Loucy (cell line): ENCODE results near the gene ABCA3.

Source experiments
- H2AFZ ChIP-seq: fragments of 200-600 bp; sonication (generic); 2 replicates; pipeline ENCODE4 v1.6.0; 2016; ENCODE audit warnings: antibody characterized with exemption, mild to moderate bottlenecking, low read length, moderate library complexity
- H3F3A ChIP-seq: fragments of 200-600 bp; 2 replicates; pipeline ENCODE4 v1.6.0; 2016; ENCODE audit warnings: antibody characterized with exemption, low read depth, mild to moderate bottlenecking
- H3K27me3 ChIP-seq: fragments of 200-600 bp; sonication (generic); 2 replicates; pipeline ENCODE4 v1.6.1; 2014; ENCODE audit warnings: low read length, mild to moderate bottlenecking; ENCODE audit not compliant: insufficient read depth, poor library complexity, severe bottlenecking
- H3K36me3 ChIP-seq: fragments of 200-600 bp; sonication (generic); 2 replicates; pipeline ENCODE4 v1.6.1; 2016; ENCODE audit warnings: low read length; ENCODE audit not compliant: insufficient read depth
- H3K4me1 ChIP-seq: fragments of 200-600 bp; sonication (generic); 2 replicates; pipeline ENCODE4 v1.5.1; 2014; ENCODE audit warnings: low read length, mild to moderate bottlenecking; ENCODE audit not compliant: insufficient read depth, poor library complexity, severe bottlenecking
- H3K4me2 ChIP-seq: fragments of 200-600 bp; sonication (generic); 2 replicates; pipeline ENCODE4 v1.6.0; 2014; ENCODE audit warnings: antibody characterized with exemption, low read length, low read depth, mild to moderate bottlenecking; ENCODE audit not compliant: poor library complexity, severe bottlenecking
- H3K4me3 ChIP-seq: fragments of 200-600 bp; sonication (generic); 2 replicates; pipeline ENCODE4 v1.5.1; 2014; ENCODE audit warnings: low read length, mild to moderate bottlenecking, mixed read lengths; ENCODE audit not compliant: poor library complexity, severe bottlenecking
- H3K79me2 ChIP-seq: fragments of 200-600 bp; sonication (generic); 2 replicates; pipeline ENCODE4 v1.6.1; 2014; ENCODE audit warnings: low read length; ENCODE audit not compliant: insufficient read depth
- H3K9ac ChIP-seq: fragments of 200-600 bp; sonication (generic); 2 replicates; pipeline ENCODE4 v1.6.0; 2014; ENCODE audit warnings: mild to moderate bottlenecking, low read depth, low read length, moderate library complexity; ENCODE audit not compliant: poor library complexity, severe bottlenecking
- H3K9me2 ChIP-seq: fragments of 200-600 bp; sonication (generic); replicated peaks from 2 replicates; pipeline ENCODE4 v1.6.1; 2016; ENCODE audit warnings: low read depth, low read length, mixed read lengths
- H3K9me3 ChIP-seq: fragments of 200-600 bp; sonication (generic); 2 replicates; pipeline ENCODE4 v1.6.1; 2014; ENCODE audit warnings: mild to moderate bottlenecking, antibody characterized with exemption, low read length, low read depth; ENCODE audit not compliant: insufficient read depth
- H4K20me1 ChIP-seq: fragments of 200-600 bp; sonication (generic); 2 replicates; pipeline ENCODE4 v1.6.0; 2014; ENCODE audit warnings: antibody characterized with exemption, low read length, mild to moderate bottlenecking; ENCODE audit not compliant: insufficient read depth, poor library complexity, severe bottlenecking
- EZH2phosphoT487 ChIP-seq: fragments of 200-600 bp; IDR thresholded peaks from 2 replicates; pipeline ENCODE4 v1.6.1; 2018; ENCODE audit warnings: antibody characterized with exemption, mild to moderate bottlenecking, moderate library complexity, borderline replicate concordance
- TF ChIP-seq, protein P1 (sequence below): fragments of 200-600 bp; sonication (generic); conservative IDR thresholded peaks from 2 replicates; pipeline ENCODE4 v1.5.1; 2014; ENCODE audit warnings: mild to moderate bottlenecking, antibody characterized with exemption, low read length

Gene ABCA3

DNA sequence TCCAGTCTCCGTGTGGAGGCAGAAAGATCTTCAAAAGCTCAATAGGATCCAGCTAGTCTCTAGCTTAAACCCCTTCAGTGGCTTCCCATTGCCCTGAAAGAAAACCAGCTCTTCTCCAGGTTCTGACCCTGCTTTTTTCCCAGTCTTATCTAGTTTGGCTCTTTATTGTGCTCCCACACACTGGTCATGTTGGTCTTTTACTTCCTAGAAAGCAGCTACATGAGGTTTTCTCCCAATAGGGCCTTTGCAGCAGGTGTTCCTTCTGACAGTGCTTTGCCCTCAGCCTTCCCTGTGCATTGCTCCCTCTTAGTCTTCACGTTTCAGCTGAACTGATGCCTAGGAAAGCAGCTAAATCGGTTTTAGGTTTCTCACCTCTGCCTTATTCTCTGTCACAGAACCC lies 21.7 kb upstream of the ABCA3 start:
- Histone ChIP-seq H3K9me2 (no peaks in the 10 kb centered on the region), H3K4me1 (no peaks in the 10 kb centered on the region), H4K20me1 (no peaks in the 10 kb centered on the region), H3K27me3 (no peaks in the 10 kb centered on the region), H3K4me3 (no peak overlapping the region), H3K9ac (no peak overlapping the region), H3F3A (no peaks in the 10 kb centered on the region), H2AFZ (no peak overlapping the region), H3K4me2 (no peak overlapping the region), H3K79me2 (no peaks in the 10 kb centered on the region), H3K9me3 (no peaks in the 10 kb centered on the region), H3K36me3 (no peaks in the 10 kb centered on the region)
- TF ChIP-seq, protein P1, sequence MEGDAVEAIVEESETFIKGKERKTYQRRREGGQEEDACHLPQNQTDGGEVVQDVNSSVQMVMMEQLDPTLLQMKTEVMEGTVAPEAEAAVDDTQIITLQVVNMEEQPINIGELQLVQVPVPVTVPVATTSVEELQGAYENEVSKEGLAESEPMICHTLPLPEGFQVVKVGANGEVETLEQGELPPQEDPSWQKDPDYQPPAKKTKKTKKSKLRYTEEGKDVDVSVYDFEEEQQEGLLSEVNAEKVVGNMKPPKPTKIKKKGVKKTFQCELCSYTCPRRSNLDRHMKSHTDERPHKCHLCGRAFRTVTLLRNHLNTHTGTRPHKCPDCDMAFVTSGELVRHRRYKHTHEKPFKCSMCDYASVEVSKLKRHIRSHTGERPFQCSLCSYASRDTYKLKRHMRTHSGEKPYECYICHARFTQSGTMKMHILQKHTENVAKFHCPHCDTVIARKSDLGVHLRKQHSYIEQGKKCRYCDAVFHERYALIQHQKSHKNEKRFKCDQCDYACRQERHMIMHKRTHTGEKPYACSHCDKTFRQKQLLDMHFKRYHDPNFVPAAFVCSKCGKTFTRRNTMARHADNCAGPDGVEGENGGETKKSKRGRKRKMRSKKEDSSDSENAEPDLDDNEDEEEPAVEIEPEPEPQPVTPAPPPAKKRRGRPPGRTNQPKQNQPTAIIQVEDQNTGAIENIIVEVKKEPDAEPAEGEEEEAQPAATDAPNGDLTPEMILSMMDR, result no peak
- TF ChIP-seq EZH2phosphoT487, result no peak

DNA sequence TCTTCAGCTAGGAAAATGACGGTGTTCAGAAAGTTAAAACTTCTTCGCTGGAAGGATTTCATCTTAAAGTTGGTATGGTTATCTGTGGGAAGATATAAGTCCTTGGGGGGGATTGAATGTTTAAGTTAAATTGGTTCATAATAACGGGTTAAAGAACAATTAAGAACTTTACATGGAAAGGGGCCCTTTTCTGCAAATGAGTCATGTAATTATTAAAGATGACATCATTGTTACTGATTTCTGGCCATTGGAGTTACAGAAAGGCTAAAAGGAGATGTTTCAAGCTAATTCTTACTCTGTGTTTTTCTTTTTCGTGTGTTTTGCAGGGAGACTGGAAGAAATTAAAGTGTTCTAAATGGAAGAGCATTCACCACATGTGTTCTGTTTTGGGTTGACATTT lies 20.6 kb upstream of the ABCA3 start:
- H3K79me2 ChIP-seq, result no peaks in the 10 kb centered on the region
- no peak for TF ChIP-seq EZH2phosphoT487
- TF ChIP-seq, protein P1, result no peak
- H3K4me2 ChIP-seq, result no peak overlapping the region
- no peak overlapping the region for H3K9ac ChIP-seq
- no peaks in the 10 kb centered on the region for H3F3A ChIP-seq
- H2AFZ ChIP-seq, result no peak overlapping the region
- no peaks in the 10 kb centered on the region for H4K20me1 ChIP-seq
- H3K27me3 ChIP-seq, result no peaks in the 10 kb centered on the region
- H3K4me3 ChIP-seq, result no peak overlapping the region
- no peaks in the 10 kb centered on the region for H3K9me3 ChIP-seq
- H3K36me3 ChIP-seq, result no peaks in the 10 kb centered on the region
- no peaks in the 10 kb centered on the region for H3K9me2 ChIP-seq
- no peaks in the 10 kb centered on the region for H3K4me1 ChIP-seq

DNA sequence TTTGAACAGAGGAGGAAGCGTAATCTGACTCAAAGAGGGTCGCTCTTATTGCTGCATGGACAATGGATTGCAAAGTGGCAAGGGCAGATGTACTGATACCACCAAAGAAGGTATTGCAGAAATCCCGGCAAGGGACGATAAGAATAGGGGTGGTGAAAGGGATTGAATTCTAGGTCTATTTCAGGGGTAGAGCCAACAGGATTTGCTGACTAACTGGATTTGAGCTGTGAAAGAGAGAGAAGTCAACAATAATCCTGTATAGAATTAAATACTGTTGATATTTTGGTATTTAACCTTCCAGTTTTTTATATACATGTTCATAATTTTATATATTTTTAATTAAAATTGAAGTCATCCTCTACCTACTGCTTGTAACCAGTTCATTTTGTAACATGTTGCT lies 19.4 kb upstream of the ABCA3 start:
- no peaks in the 10 kb centered on the region for H3F3A ChIP-seq
- H3K4me2 ChIP-seq, result no peak overlapping the region
- H3K9me3 ChIP-seq, result no peaks in the 10 kb centered on the region
- no peaks in the 10 kb centered on the region for H3K4me1 ChIP-seq
- H3K79me2 ChIP-seq, result no peaks in the 10 kb centered on the region
- TF ChIP-seq, protein P1, result no peak
- TF ChIP-seq EZH2phosphoT487, result no peak
- no peaks in the 10 kb centered on the region for H3K9me2 ChIP-seq
- no peak overlapping the region for H3K9ac ChIP-seq
- no peak overlapping the region for H3K4me3 ChIP-seq
- no peak overlapping the region for H2AFZ ChIP-seq
- H3K27me3 ChIP-seq, result no peaks in the 10 kb centered on the region
- H3K36me3 ChIP-seq, result no peaks in the 10 kb centered on the region
- no peaks in the 10 kb centered on the region for H4K20me1 ChIP-seq
